HepG2 (cell line): ENCODE data around the gene PPM1G. TPM values are rescaled to one million over a fixed set of nuclear protein-coding genes. Genes with fewer than 3 reads are reported as not detected.
A peak's percentile ranks its signal among the peaks of the same experiment; 100 is the strongest.

Experiments used
- ASH2L ChIP-seq: fragments of 300-600, 200-600 bp; sonication (generic); IDR thresholded peaks from 2 replicates; pipeline ENCODE4 v1.7.0; 2017; ENCODE audit warnings: low read depth, mild to moderate bottlenecking, moderate library complexity, mixed read lengths, low read length; ENCODE audit not compliant: insufficient read length
- CEBPZ ChIP-seq: IDR thresholded peaks from 2 replicates; pipeline ENCODE4 v1.6.1; 2012; ENCODE audit warnings: low read length, improper control_type of control experiment
- FOXA1 ChIP-seq, 2 experiments: fragments of 450-650 bp in 1 of 2; sonication (generic) in 1 of 2; formaldehyde crosslinking in 1 of 2; IDR thresholded peaks; 2 replicates each; pipeline versions ENCODE4 v1.4.0 to v1.6.1; 2016 to 2020; ENCODE audit warnings: missing genetic modification reagents in 1 of 2
- GATAD2A ChIP-seq: IDR thresholded peaks from 2 replicates; pipeline ENCODE4 v1.6.1; 2016
- NR0B2 ChIP-seq: sonication (generic); formaldehyde crosslinking; IDR thresholded peaks from 2 replicates; pipeline ENCODE4 v1.4.0; 2020; ENCODE audit warnings: mild to moderate bottlenecking, missing genetic modification reagents
- PCBP2 ChIP-seq: fragments of 200-400 bp; formaldehyde crosslinking; optimal IDR thresholded peaks from 2 replicates; pipeline ENCODE3; 2018; ENCODE audit warnings: low read length, low read depth; ENCODE audit not compliant: poor library complexity, severe bottlenecking
- RBM39 ChIP-seq: fragments of 200-400 bp; formaldehyde crosslinking; IDR thresholded peaks from one replicate; pipeline ENCODE4 v1.6.1; 2018; ENCODE audit warnings: antibody characterized with exemption, mild to moderate bottlenecking, low read depth, low read length; ENCODE audit not compliant: poor library complexity, severe bottlenecking
- RCOR2 ChIP-seq: IDR thresholded peaks from 2 replicates; pipeline ENCODE4 v1.6.1; 2016; ENCODE audit warnings: missing biosample characterization, missing genetic modification reagents
- RFXAP ChIP-seq: sonication (generic); formaldehyde crosslinking; IDR thresholded peaks from 2 replicates; pipeline ENCODE4 v1.4.0; 2020; ENCODE audit warnings: missing genetic modification reagents, borderline replicate concordance
- TAF15 ChIP-seq: fragments of 200-400 bp; formaldehyde crosslinking; IDR thresholded peaks from one replicate; pipeline ENCODE4 v1.6.1; 2018; ENCODE audit warnings: mild to moderate bottlenecking, low read depth, low read length; ENCODE audit not compliant: poor library complexity, severe bottlenecking
- TARDBP ChIP-seq: sonication (generic); formaldehyde crosslinking; IDR thresholded peaks from 2 replicates; pipeline ENCODE4 v1.8.0; 2022; ENCODE audit warnings: mild to moderate bottlenecking, missing genetic modification reagents
- ZFP36L1 ChIP-seq: sonication (generic); formaldehyde crosslinking; IDR thresholded peaks from 2 replicates; pipeline ENCODE4 v1.8.0; 2022; ENCODE audit warnings: mild to moderate bottlenecking, missing genetic modification reagents, moderate library complexity
- ZMYM4 ChIP-seq: sonication (generic); formaldehyde crosslinking; IDR thresholded peaks from 2 replicates; pipeline ENCODE4 v1.8.1; 2023; ENCODE audit warnings: mild to moderate bottlenecking, missing genetic modification reagents
- ZNF234 ChIP-seq: sonication (generic); formaldehyde crosslinking; conservative IDR thresholded peaks from 2 replicates; pipeline ENCODE4 v1.5.1; 2020; ENCODE audit warnings: mild to moderate bottlenecking, missing genetic modification reagents
- ZNF367 ChIP-seq: sonication (generic); formaldehyde crosslinking; IDR thresholded peaks from 2 replicates; pipeline ENCODE4 v1.4.0; 2020; ENCODE audit warnings: missing genetic modification reagents, borderline replicate concordance
- ZNF883 ChIP-seq: sonication (generic); formaldehyde crosslinking; IDR thresholded peaks from 2 replicates; pipeline ENCODE4 v1.5.1; 2020; ENCODE audit warnings: mild to moderate bottlenecking, missing genetic modification reagents; ENCODE audit errors: not compliant biosample characterization
- ZSCAN21 ChIP-seq: sonication (generic); formaldehyde crosslinking; IDR thresholded peaks from 2 replicates; pipeline ENCODE4 v1.8.0; 2022; ENCODE audit warnings: mild to moderate bottlenecking, missing genetic modification reagents, moderate library complexity, borderline replicate concordance
- polyA plus RNA-seq, 8 experiments: library from polyadenylated mRNA; depleted of rRNA in 3 of 8; stranded (reverse) in 7 of 8; unstranded in 1 of 8; fragments of >200 nt; fragmentation: Illumina TruSeq in 4 of 8; extraction: Trizol in 4 of 8; gene quantifications; 2 replicates each; pipeline versions ENCODE4 v1.2.1 to v1.2.3, GENCODE V29; 2011 to 2016; ENCODE audit warnings: low read depth in 4 of 8, missing spikeins in 1 of 8, mixed read lengths in 1 of 8; ENCODE audit not compliant: insufficient read depth in 1 of 8
- total RNA-seq, 5 experiments: library from RNA; depleted of rRNA; stranded (reverse); fragments of >200 nt; fragmentation: Illumina TruSeq; extraction: Trizol; gene quantifications; 2 replicates each; pipeline ENCODE4 v1.2.3, GENCODE V29; 2016; ENCODE audit warnings: low read depth in 1 of 5
- TF ChIP-seq, protein P1 (sequence below), 2 experiments: sonication (generic) in 1 of 2; formaldehyde crosslinking in 1 of 2; IDR thresholded peaks; 2 replicates each; pipeline versions ENCODE4 v1.5.1 to v1.6.1; 2011 to 2020; ENCODE audit warnings: borderline replicate concordance in 1 of 2, low read depth in 1 of 2, low read length in 1 of 2, mild to moderate bottlenecking in 1 of 2, missing genetic modification reagents in 1 of 2, moderate library complexity in 1 of 2
- TF ChIP-seq, protein P2 (sequence below): sonication (generic); formaldehyde crosslinking; IDR thresholded peaks from 2 replicates; pipeline ENCODE4 v1.9.0; 2021; ENCODE audit warnings: missing genetic modification reagents, mild to moderate bottlenecking, borderline replicate concordance
- TF ChIP-seq, protein P3 (sequence below): IDR thresholded peaks from 2 replicates; pipeline ENCODE4 v1.6.1; 2016; ENCODE audit warnings: low read depth, borderline replicate concordance

The PPM1G gene
- total and polyA plus RNA-seq, 2 of the 13 experiments (the other 11 are each of a cell fraction or from before 2014, with no cell fraction given), result 58.2 to 213 TPM

DNA sequence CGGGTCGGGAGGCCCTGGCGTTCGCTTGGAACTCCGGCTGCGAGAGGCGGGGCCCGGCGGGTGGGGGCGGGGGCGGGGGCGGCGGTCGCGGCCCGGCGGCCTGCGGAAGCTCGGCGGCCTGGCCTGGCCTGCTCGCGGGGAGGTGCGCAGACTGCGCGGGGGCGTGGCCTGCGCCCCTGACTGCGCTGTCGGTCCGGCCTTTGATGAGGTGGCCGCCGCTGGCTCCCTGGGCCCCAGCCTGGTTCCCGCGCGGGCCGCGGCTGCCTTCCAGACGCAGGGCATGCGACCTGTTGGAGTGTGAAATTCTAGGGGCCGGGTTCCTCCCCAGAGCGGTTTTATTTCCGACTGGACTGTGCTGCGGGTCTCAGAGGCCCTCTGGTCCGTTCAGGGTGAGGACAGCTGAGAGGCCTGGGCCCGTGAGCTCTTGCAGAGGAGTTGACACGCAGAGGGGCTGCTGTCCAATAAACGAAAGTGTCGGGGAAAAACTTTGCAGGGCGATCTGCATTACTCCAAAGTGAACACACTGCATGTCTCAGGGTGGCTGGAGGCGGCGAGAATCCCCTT lies 19.7 kb upstream of the PPM1G start (continued):
- TF ChIP-seq NR0B2, result peak; percentile 54; the same call in 1 of the 2 replicates
- no peak for TF ChIP-seq CEBPZ
- no peak; the same call in 1 of the 2 replicates for TF ChIP-seq RFXAP
- TF ChIP-seq, protein P1, sequence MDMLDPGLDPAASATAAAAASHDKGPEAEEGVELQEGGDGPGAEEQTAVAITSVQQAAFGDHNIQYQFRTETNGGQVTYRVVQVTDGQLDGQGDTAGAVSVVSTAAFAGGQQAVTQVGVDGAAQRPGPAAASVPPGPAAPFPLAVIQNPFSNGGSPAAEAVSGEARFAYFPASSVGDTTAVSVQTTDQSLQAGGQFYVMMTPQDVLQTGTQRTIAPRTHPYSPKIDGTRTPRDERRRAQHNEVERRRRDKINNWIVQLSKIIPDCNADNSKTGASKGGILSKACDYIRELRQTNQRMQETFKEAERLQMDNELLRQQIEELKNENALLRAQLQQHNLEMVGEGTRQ (IDR thresholded peaks at IDR 0.05; ENCODE audit: low read depth, low read length), result no peak
- TF ChIP-seq, protein P1 (CRISPR knock-in tag; IDR thresholded peaks at IDR 0.05; ENCODE audit: borderline replicate concordance), result no peak
- no peak for TF ChIP-seq ASH2L
- no peak for TF ChIP-seq RCOR2 (CRISPR knock-in tag)
- no peak for TF ChIP-seq GATAD2A (CRISPR knock-in tag)
- TF ChIP-seq, protein P2, sequence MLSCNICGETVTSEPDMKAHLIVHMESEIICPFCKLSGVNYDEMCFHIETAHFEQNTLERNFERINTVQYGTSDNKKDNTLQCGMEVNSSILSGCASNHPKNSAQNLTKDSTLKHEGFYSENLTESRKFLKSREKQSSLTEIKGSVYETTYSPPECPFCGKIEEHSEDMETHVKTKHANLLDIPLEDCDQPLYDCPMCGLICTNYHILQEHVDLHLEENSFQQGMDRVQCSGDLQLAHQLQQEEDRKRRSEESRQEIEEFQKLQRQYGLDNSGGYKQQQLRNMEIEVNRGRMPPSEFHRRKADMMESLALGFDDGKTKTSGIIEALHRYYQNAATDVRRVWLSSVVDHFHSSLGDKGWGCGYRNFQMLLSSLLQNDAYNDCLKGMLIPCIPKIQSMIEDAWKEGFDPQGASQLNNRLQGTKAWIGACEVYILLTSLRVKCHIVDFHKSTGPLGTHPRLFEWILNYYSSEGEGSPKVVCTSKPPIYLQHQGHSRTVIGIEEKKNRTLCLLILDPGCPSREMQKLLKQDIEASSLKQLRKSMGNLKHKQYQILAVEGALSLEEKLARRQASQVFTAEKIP (CRISPR knock-in tag), result no peak
- TF ChIP-seq ZSCAN21 (CRISPR knock-in tag), result peak; percentile 51; the same call in 1 of the 2 replicates
- TF ChIP-seq RBM39, result no peak
- TF ChIP-seq, protein P3, sequence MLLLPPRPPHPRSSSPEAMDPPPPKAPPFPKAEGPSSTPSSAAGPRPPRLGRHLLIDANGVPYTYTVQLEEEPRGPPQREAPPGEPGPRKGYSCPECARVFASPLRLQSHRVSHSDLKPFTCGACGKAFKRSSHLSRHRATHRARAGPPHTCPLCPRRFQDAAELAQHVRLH (CRISPR knock-in tag), result no peak
- no peak for TF ChIP-seq PCBP2
- TF ChIP-seq ZFP36L1, result no peak; the same call in 1 of the 2 replicates
- TF ChIP-seq TAF15, result peak; percentile 10
- TF ChIP-seq ZNF883 (CRISPR knock-in tag), result no peak
- no peak for TF ChIP-seq ZNF234 (CRISPR knock-in tag)
- TF ChIP-seq ZMYM4, result no peak; the same call in 1 of the 2 replicates
- TF ChIP-seq FOXA1 (IDR thresholded peaks at IDR 0.05), result no peak
- 0 out of 2 replicates have a peak, but pooled peaks have one; percentile 29 for TF ChIP-seq FOXA1 (CRISPR knock-in tag; IDR thresholded peaks at IDR 0.05)
- TF ChIP-seq ZNF367 (CRISPR knock-in tag), result 0 out of 2 replicates have a peak, but pooled peaks have one; percentile 45
- no peak for TF ChIP-seq TARDBP (CRISPR knock-in tag)
